ENCODE data around the gene ZSWIM4.

DNA sequence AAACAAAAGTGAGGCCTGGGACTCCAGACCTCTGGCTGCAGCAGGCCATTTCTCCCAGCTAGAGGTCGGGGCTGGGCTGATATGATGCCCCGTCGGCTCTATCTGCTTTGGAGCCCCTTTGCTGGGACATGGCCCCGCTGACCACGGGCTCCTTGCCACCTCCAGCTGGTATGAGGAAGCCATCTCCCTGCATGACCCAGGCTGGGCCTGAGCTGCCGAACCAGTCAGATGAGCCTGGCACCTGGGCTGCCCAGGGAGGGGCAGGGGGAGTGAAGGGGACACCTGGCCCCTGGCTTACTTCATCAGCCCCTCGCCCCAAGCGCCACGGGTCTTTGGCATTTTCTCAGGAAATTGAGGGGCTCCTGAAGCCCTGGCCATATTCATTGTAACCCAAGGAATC is 7.8 kb downstream of the ZSWIM4 start:
- TF ChIP-seq, protein P1, sequence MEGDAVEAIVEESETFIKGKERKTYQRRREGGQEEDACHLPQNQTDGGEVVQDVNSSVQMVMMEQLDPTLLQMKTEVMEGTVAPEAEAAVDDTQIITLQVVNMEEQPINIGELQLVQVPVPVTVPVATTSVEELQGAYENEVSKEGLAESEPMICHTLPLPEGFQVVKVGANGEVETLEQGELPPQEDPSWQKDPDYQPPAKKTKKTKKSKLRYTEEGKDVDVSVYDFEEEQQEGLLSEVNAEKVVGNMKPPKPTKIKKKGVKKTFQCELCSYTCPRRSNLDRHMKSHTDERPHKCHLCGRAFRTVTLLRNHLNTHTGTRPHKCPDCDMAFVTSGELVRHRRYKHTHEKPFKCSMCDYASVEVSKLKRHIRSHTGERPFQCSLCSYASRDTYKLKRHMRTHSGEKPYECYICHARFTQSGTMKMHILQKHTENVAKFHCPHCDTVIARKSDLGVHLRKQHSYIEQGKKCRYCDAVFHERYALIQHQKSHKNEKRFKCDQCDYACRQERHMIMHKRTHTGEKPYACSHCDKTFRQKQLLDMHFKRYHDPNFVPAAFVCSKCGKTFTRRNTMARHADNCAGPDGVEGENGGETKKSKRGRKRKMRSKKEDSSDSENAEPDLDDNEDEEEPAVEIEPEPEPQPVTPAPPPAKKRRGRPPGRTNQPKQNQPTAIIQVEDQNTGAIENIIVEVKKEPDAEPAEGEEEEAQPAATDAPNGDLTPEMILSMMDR (IDR thresholded peaks at IDR 0.05; ENCODE audit: low read depth, low read length), result no peak
- no peak for TF ChIP-seq POLR2A (IDR thresholded peaks at IDR 0.05; ENCODE audit: extremely low read depth, insufficient read length)
- TF ChIP-seq, protein P2, sequence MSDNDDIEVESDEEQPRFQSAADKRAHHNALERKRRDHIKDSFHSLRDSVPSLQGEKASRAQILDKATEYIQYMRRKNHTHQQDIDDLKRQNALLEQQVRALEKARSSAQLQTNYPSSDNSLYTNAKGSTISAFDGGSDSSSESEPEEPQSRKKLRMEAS (IDR thresholded peaks at IDR 0.05; ENCODE audit: low read depth, low read length), result no peak
